GM23248 (cell line): ENCODE results near the gene NCBP2. TPM values are rescaled to one million over a fixed set of nuclear protein-coding genes. Genes with fewer than 3 reads are reported as not detected.

Source experiments
- DNase-seq: peaks from one replicate; pipeline ENCODE4 v3.0.0-alpha.2; 2015
- H2AFZ ChIP-seq: fragments of 200-600 bp; sonication (generic); 2 replicates; pipeline ENCODE4 v1.6.1; 2016; ENCODE audit warnings: antibody characterized with exemption
- H3F3A ChIP-seq: fragments of 200-600 bp; sonication (generic); 2 replicates; pipeline ENCODE4 v1.6.1; 2016; ENCODE audit warnings: mild to moderate bottlenecking, antibody characterized with exemption, mixed run types; ENCODE audit not compliant: insufficient read depth
- H3K27ac ChIP-seq: fragments of 200-600 bp; sonication (generic); 2 replicates; pipeline ENCODE4 v1.5.1; 2016; ENCODE audit warnings: mild to moderate bottlenecking
- H3K27me3 ChIP-seq: fragments of 200-600 bp; sonication (generic); replicated peaks from 2 replicates; pipeline ENCODE4 v1.6.1; 2016; ENCODE audit warnings: mild to moderate bottlenecking; ENCODE audit not compliant: insufficient read depth
- H3K36me3 ChIP-seq: fragments of 200-600 bp; sonication (generic); 2 replicates; pipeline ENCODE4 v1.6.1; 2016; ENCODE audit warnings: low read depth, mild to moderate bottlenecking
- H3K4me1 ChIP-seq: fragments of 200-600 bp; sonication (generic); 2 replicates; pipeline ENCODE4 v1.6.1; 2016; ENCODE audit warnings: mild to moderate bottlenecking; ENCODE audit not compliant: insufficient read depth
- H3K4me2 ChIP-seq: fragments of 200-600 bp; sonication (generic); one replicate; pipeline ENCODE4 v1.6.1; 2016; ENCODE audit warnings: mild to moderate bottlenecking; ENCODE audit not compliant: unreplicated experiment
- H3K4me3 ChIP-seq: fragments of 200-600 bp; sonication (generic); 2 replicates; pipeline ENCODE4 v1.5.1; 2016; ENCODE audit warnings: mild to moderate bottlenecking
- H3K79me2 ChIP-seq: fragments of 200-600 bp; sonication (generic); 2 replicates; pipeline ENCODE4 v1.6.1; 2016; ENCODE audit warnings: mild to moderate bottlenecking; ENCODE audit not compliant: insufficient read depth
- H3K9ac ChIP-seq: fragments of 200-600 bp; sonication (generic); 2 replicates; pipeline ENCODE4 v1.6.1; 2016; ENCODE audit warnings: mild to moderate bottlenecking
- H3K9me2 ChIP-seq: fragments of 200-600 bp; sonication (generic); 2 replicates; pipeline ENCODE4 v1.6.1; 2016; ENCODE audit warnings: mixed run types, mild to moderate bottlenecking, moderate library complexity; ENCODE audit not compliant: insufficient read depth
- H3K9me3 ChIP-seq: fragments of 200-600 bp; sonication (generic); one replicate; pipeline ENCODE4 v1.6.1; 2017; ENCODE audit warnings: low read depth
- H4K20me1 ChIP-seq: fragments of 200-600 bp; sonication (generic); 2 replicates; pipeline ENCODE4 v1.6.0; 2016; ENCODE audit not compliant: insufficient read depth
- EZH2 ChIP-seq: fragments of 200-600 bp; sonication (generic); IDR thresholded peaks from 2 replicates; pipeline ENCODE4 v1.6.1; 2018; ENCODE audit warnings: antibody characterized with exemption, mild to moderate bottlenecking; ENCODE audit not compliant: insufficient read depth, poor library complexity, severe bottlenecking
- EZH2phosphoT487 ChIP-seq: fragments of 200-600 bp; sonication (generic); IDR thresholded peaks from 2 replicates; pipeline ENCODE4 v1.6.1; 2018; ENCODE audit warnings: antibody characterized with exemption, moderate library complexity, mild to moderate bottlenecking, low read depth; ENCODE audit not compliant: insufficient read depth
- WGBS, 2 experiments: methylation state at CpG; one replicate each; pipeline ENCODE4 v1.1.6; 2015 to 2017; ENCODE audit warnings: low lambda C conversion rate in 2 of 2, low coverage in 1 of 2; ENCODE audit errors: missing lambda C conversion rate in 2 of 2; 5-methylcytosine and 5-hydroxymethylcytosine counted together
- in situ Hi-C: fragments of 300-500 bp; cut with MboI; formaldehyde crosslinking; loops from 2 replicates; pipeline ENCODE4 v1.15.0; 2020
- polyA plus RNA-seq: library from polyadenylated mRNA; unstranded; fragments of >200 nt; fragmentation: Nextera tagmentation; extraction: Ambion mirVana; gene quantifications from 2 replicates; pipeline ENCODE4 v1.2.1, GENCODE V29; 2016
- total RNA-seq: library from RNA; depleted of rRNA; stranded (reverse); fragments of >200 nt; shearing (Covaris generic); gene quantifications from 2 replicates; pipeline ENCODE4 v1.2.3, GENCODE V29; 2014

NCBP2 gene
- total and polyA plus RNA-seq, 2 experiments from 2014 or later, result 75.3 to 107 TPM

DNA sequence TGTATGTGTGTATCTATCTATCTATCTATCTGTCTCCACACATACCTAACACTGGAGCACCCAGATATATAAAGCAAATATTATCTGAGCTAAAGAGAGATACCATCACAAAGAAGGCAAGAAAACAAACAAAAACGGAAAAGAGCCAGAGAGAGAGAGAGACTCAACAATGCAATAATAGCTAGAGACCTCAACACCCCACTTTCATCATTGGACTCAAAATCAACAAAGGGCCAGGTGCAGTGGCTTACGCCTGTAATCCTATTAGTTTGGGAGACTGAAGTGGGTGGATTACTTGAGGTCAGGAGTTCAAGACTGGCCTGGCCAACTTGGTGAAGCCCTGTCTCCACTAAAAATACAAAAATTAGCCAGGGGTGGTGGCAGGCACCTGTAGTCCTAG lies 23.4 kb downstream of the NCBP2 start:
- no peak overlapping the region for H3K27ac ChIP-seq
- WGBS, 2 experiments, result 98% methylated on average over 2 of the region's 2 CpGs
- no peak for DNase-seq
- no peak overlapping the region for H2AFZ ChIP-seq
- no peak overlapping the region for H3K4me2 ChIP-seq
- no peak overlapping the region for H3K4me3 ChIP-seq
- TF ChIP-seq EZH2phosphoT487 (no peak), EZH2 (no peak)
- no peaks in the 10 kb centered on the region; the same call in 1 of the 2 replicates for H3K79me2 ChIP-seq
- H4K20me1 ChIP-seq, result 0 out of 2 replicates have a peak, but pooled peaks cover 4% of the 10 kb centered on the region
- peaks cover 14% of the 10 kb centered on the region; the same call in 1 of the 2 replicates for H3K36me3 ChIP-seq
- no peaks in the 10 kb centered on the region for H3K27me3 ChIP-seq
- no peaks in the 10 kb centered on the region for H3F3A ChIP-seq
- in situ Hi-C loops, result no loop called here
- no peaks in the 10 kb centered on the region for H3K9me3 ChIP-seq
- H3K4me1 ChIP-seq, result no peaks in the 10 kb centered on the region
- H3K9ac ChIP-seq, result no peak overlapping the region
- no peaks in the 10 kb centered on the region for H3K9me2 ChIP-seq

DNA sequence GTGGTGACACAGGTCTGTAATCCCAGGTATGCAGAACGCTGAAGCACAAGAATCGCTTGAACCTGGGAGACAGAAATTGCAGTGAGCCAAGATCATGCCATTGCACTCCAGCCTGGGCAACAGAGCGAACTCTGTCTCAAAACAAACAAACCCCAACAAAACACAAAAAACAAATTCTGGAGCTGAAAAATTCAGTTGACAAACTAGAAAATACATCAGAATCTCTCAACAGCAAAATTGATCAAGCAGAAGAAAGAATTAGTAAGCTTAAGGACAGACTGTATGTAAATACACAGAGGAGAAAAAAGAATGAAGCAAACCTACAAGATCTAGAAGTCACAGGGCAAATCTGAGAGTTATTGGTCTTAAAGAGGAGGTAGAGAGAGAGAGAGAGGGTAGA lies 25.3 kb downstream of the NCBP2 start:
- 0 out of 2 replicates have a peak, but pooled peaks cover 4% of the 10 kb centered on the region for H4K20me1 ChIP-seq
- no peaks in the 10 kb centered on the region for H3K9me3 ChIP-seq
- 95 to 99% methylated on average over 3 of the region's 3 CpGs for WGBS, 2 experiments
- no peak overlapping the region for H3K27ac ChIP-seq
- H3K9me2 ChIP-seq, result no peaks in the 10 kb centered on the region
- H3K4me2 ChIP-seq, result no peak overlapping the region
- no peak for DNase-seq
- H3K27me3 ChIP-seq, result no peaks in the 10 kb centered on the region
- peaks cover 10% of the 10 kb centered on the region; the same call in 1 of the 2 replicates for H3K36me3 ChIP-seq
- H3K4me1 ChIP-seq, result no peaks in the 10 kb centered on the region
- TF ChIP-seq EZH2phosphoT487, result no peak
- TF ChIP-seq EZH2, result no peak
- no peak overlapping the region for H3K4me3 ChIP-seq
- H3F3A ChIP-seq, result no peaks in the 10 kb centered on the region
- no peak overlapping the region for H2AFZ ChIP-seq
- H3K79me2 ChIP-seq, result no peaks in the 10 kb centered on the region; the same call in 1 of the 2 replicates
- in situ Hi-C loops, result no loop called here
- no peak overlapping the region for H3K9ac ChIP-seq

DNA sequence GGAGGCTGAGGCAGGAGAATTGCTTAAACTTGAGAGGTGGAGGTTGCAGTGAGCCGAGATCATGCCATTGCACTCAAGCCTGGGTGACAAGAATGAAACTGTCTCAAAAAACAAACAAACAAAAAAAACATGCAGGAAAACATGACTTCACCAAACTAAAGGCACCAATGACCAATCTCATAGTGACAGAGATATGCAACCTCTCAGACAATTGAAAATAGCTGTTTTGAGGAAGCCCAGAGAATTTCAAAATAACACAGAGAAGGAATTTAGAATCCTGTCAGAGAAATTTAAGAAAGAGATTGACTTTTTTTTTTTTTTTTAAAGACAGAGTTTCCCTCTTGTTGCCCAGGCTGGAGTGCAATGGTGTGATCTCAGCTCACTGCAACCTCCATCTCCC lies 26.1 kb downstream of the NCBP2 start:
- 94 to 97% methylated on average over 1 of the region's 1 CpG for WGBS, 2 experiments

DNA sequence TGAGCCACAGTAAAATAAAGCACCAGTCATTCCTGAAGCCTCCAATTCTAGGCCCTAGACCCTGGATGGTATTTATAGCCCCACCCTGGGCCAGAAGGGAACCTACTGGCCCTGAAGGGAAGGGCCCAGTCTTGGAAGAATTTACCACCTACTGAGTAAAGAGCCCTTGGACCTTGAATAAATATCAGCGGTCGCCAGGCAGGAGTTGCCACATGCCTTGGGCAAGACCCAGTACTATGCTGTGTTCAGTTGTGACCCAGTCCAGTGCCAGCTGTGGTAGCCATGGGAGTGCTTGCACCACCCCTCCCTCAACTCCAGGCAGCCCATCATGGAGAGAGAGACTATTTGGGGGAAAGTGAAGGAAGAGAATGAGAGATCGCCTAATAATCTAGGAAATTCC lies 27.0 kb downstream of the NCBP2 start:
- Histone ChIP-seq H3K36me3 (peaks cover 10% of the 10 kb centered on the region; the same call in 1 of the 2 replicates), H3K9me2 (no peaks in the 10 kb centered on the region), H3K9ac (no peak overlapping the region), H3K27ac (no peak overlapping the region), H3F3A (no peaks in the 10 kb centered on the region), H3K4me3 (no peak overlapping the region), H4K20me1 (0 out of 2 replicates have a peak, but pooled peaks cover 4% of the 10 kb centered on the region), H2AFZ (no peak overlapping the region), H3K4me1 (no peaks in the 10 kb centered on the region), H3K79me2 (no peaks in the 10 kb centered on the region; the same call in 1 of the 2 replicates), H3K27me3 (no peaks in the 10 kb centered on the region), H3K9me3 (no peaks in the 10 kb centered on the region), H3K4me2 (no peak overlapping the region)
- 94 to 97% methylated on average over 3 of the region's 3 CpGs for WGBS, 2 experiments
- in situ Hi-C loops, result no loop called here
- DNase-seq, result no peak
- no peak for TF ChIP-seq EZH2
- TF ChIP-seq EZH2phosphoT487, result no peak

More for the DNA sequence above, 26.1 kb downstream of the NCBP2 start:
- Histone ChIP-seq H3K4me2 (no peak overlapping the region), H3K4me1 (no peaks in the 10 kb centered on the region), H3K9me2 (no peaks in the 10 kb centered on the region), H3K4me3 (no peak overlapping the region), H3K36me3 (peaks cover 10% of the 10 kb centered on the region; the same call in 1 of the 2 replicates), H3K27me3 (no peaks in the 10 kb centered on the region), H4K20me1 (0 out of 2 replicates have a peak, but pooled peaks cover 4% of the 10 kb centered on the region), H3K9ac (no peak overlapping the region), H3F3A (no peaks in the 10 kb centered on the region), H3K27ac (no peak overlapping the region), H2AFZ (no peak overlapping the region), H3K9me3 (no peaks in the 10 kb centered on the region), H3K79me2 (no peaks in the 10 kb centered on the region; the same call in 1 of the 2 replicates)
- in situ Hi-C loops, result no loop called here
- DNase-seq, result no peak
- TF ChIP-seq EZH2 (no peak), EZH2phosphoT487 (no peak)

- no peak overlapping the region for H3K4me3 ChIP-seq
- H3K4me1 ChIP-seq, result no peaks in the 10 kb centered on the region
- 98% methylated on average over 4 of the region's 4 CpGs for WGBS, 2 experiments
- TF ChIP-seq EZH2phosphoT487 (no peak), EZH2 (no peak)
- H3K9me2 ChIP-seq, result no peaks in the 10 kb centered on the region
- H3K27me3 ChIP-seq, result no peaks in the 10 kb centered on the region
- H3K4me2 ChIP-seq, result no peak overlapping the region
- H3F3A ChIP-seq, result no peaks in the 10 kb centered on the region
- H4K20me1 ChIP-seq, result 0 out of 2 replicates have a peak, but pooled peaks cover 4% of the 10 kb centered on the region
- H3K79me2 ChIP-seq, result no peaks in the 10 kb centered on the region; the same call in 1 of the 2 replicates
- H3K9ac ChIP-seq, result no peak overlapping the region
- H3K36me3 ChIP-seq, result peaks cover 10% of the 10 kb centered on the region; the same call in 1 of the 2 replicates
- in situ Hi-C loops, result no loop called here
- H3K27ac ChIP-seq, result no peak overlapping the region
- no peak for DNase-seq
- no peak overlapping the region for H2AFZ ChIP-seq
- no peaks in the 10 kb centered on the region for H3K9me3 ChIP-seq
Observed at GRCh38 chr3:196914866-196915265, 27.5 kb downstream of the NCBP2 start.
